Measurements from ENCODE around the gene CLIC4. TPM values are rescaled to one million over a fixed set of nuclear protein-coding genes. Genes with fewer than 3 reads are reported as not detected.
"Not testable (repeated sequence)": the region's sequence is repeated elsewhere in the genome, so short reads cannot be mapped to it uniquely, and the experiment has no call there.

Gene CLIC4
- polyA plus RNA-seq, 3 donors = 9.7 to 38.1 (median 24.6) TPM

GRCh38 chr1:24795236-24795635 is 50.0 kb downstream of the CLIC4 start:
- Histone ChIP-seq H3K4me1 (ENCODE audit: control insufficient read depth in 1 of 2, insufficient read depth in 2 of 2, low read length in 2 of 2) (peaks cover 3 to 13% of the 10 kb centered on the region in 2 donors), H3K36me3 (replicated peaks in 1 of 2; ENCODE audit: control insufficient read depth in 1 of 2, insufficient read depth in 2 of 2, low read length in 2 of 2) (peaks cover 3 to 11% of the 10 kb centered on the region in 2 donors), H3K27me3 (ENCODE audit: control insufficient read depth in 2 of 2, insufficient read depth in 2 of 2, low read length in 2 of 2) (no peaks in the 10 kb centered on the region), H4K20me1 (ENCODE audit: insufficient read depth, low read length) (peaks cover 23% of the 10 kb centered on the region), H3K9me3 (replicated peaks in 1 of 2; ENCODE audit: control insufficient read depth in 1 of 2, insufficient read depth in 1 of 2, low read length in 2 of 2) (no peaks in the 10 kb centered on the region), H3K27ac (ENCODE audit: low read depth in 1 of 2, low read length in 2 of 2) (no peak overlapping the region), H3K4me3 (replicated peaks in 1 of 3; ENCODE audit: low read depth in 2 of 3, low read length in 3 of 3) (no peak overlapping the region), H3K9ac (ENCODE audit: insufficient read depth, low read length, poor library complexity, severe bottlenecking) (no peak overlapping the region), H3K4me2 (replicated peaks; ENCODE audit: extremely low read depth, low read length, poor library complexity, severe bottlenecking) (no peak overlapping the region), H3K79me2 (ENCODE audit: insufficient read depth, low read length) (peaks cover 37% of the 10 kb centered on the region), H2AFZ (ENCODE audit: insufficient read depth, low read depth, low read length, poor library complexity, severe bottlenecking) (no peak overlapping the region)
- TF ChIP-seq CTCF (IDR thresholded peaks at IDR 0.05) = no peak
- H3K36me3 Mint-ChIP-seq = peaks cover 10 to 19% of the 10 kb centered on the region in 2 donors
- peaks cover 16% of the 10 kb centered on the region for H3K4me1 Mint-ChIP-seq
- intact Hi-C loops (cut with micrococcal nuclease) = no loop called here
- H3K27ac Mint-ChIP-seq = peak overlapping the region in 1 of 7 donors; percentile 11
- H3K4me3 Mint-ChIP-seq = no peak overlapping the region
- WGBS (ENCODE audit: insufficient coverage) = 100% methylated on average over 2 of the region's 5 CpGs
- H3K27me3 Mint-ChIP-seq (ENCODE audit: low read depth in 3 of 3) = no peaks in the 10 kb centered on the region
- H3K9me3 Mint-ChIP-seq = peaks cover 0 to 9% (median 4%) of the 10 kb centered on the region in 7 donors
- DNase-seq = no peak

GRCh38 chr1:24796524-24796923 is 51.3 kb downstream of the CLIC4 start:
- H3K4me1 ChIP-seq (ENCODE audit: control insufficient read depth in 1 of 2, insufficient read depth in 2 of 2, low read length in 2 of 2) = peaks cover 10 to 19% of the 10 kb centered on the region in 2 donors
- no peak for DNase-seq
- no peak overlapping the region for H2AFZ ChIP-seq (ENCODE audit: insufficient read depth, low read depth, low read length, poor library complexity, severe bottlenecking)
- Mint-ChIP-seq H3K36me3 (peaks cover 10 to 19% of the 10 kb centered on the region in 2 donors), H3K4me1 (peaks cover 22% of the 10 kb centered on the region), H3K9me3 (peaks cover 0 to 9% (median 4%) of the 10 kb centered on the region in 7 donors), H3K27me3 (ENCODE audit: low read depth in 3 of 3) (no peaks in the 10 kb centered on the region), H3K27ac (no peak overlapping the region), H3K4me3 (no peak overlapping the region)
- no peak overlapping the region for H3K4me2 ChIP-seq (replicated peaks; ENCODE audit: extremely low read depth, low read length, poor library complexity, severe bottlenecking)
- no peaks in the 10 kb centered on the region for H3K27me3 ChIP-seq (ENCODE audit: control insufficient read depth in 2 of 2, insufficient read depth in 2 of 2, low read length in 2 of 2)
- H3K9ac ChIP-seq (ENCODE audit: insufficient read depth, low read length, poor library complexity, severe bottlenecking) = no peak overlapping the region
- no peak overlapping the region for H3K27ac ChIP-seq (ENCODE audit: low read depth in 1 of 2, low read length in 2 of 2)
- H4K20me1 ChIP-seq (ENCODE audit: insufficient read depth, low read length) = peaks cover 23% of the 10 kb centered on the region
- WGBS (ENCODE audit: insufficient coverage) = no CpG with 5 or more reads among the region's 2 CpGs
- H3K4me3 ChIP-seq (replicated peaks in 1 of 3; ENCODE audit: low read depth in 2 of 3, low read length in 3 of 3) = no peak overlapping the region
- H3K36me3 ChIP-seq (replicated peaks in 1 of 2; ENCODE audit: control insufficient read depth in 1 of 2, insufficient read depth in 2 of 2, low read length in 2 of 2) = peaks cover 3 to 11% of the 10 kb centered on the region in 2 donors
- no peaks in the 10 kb centered on the region for H3K9me3 ChIP-seq (replicated peaks in 1 of 2; ENCODE audit: control insufficient read depth in 1 of 2, insufficient read depth in 1 of 2, low read length in 2 of 2)
- peaks cover 32% of the 10 kb centered on the region for H3K79me2 ChIP-seq (ENCODE audit: insufficient read depth, low read length)
- intact Hi-C loops (cut with micrococcal nuclease) = no loop called here
- no peak for TF ChIP-seq CTCF (IDR thresholded peaks at IDR 0.05)

- H3K4me2 ChIP-seq (replicated peaks; ENCODE audit: extremely low read depth, low read length, poor library complexity, severe bottlenecking); intact Hi-C loops (cut with micrococcal nuclease); H2AFZ ChIP-seq (ENCODE audit: insufficient read depth, low read depth, low read length, poor library complexity, severe bottlenecking); H3K9me3 Mint-ChIP-seq; H3K27me3 ChIP-seq (ENCODE audit: control insufficient read depth in 2 of 2, insufficient read depth in 2 of 2, low read length in 2 of 2); H3K4me3 ChIP-seq (replicated peaks in 1 of 3; ENCODE audit: low read depth in 2 of 3, low read length in 3 of 3); H3K9me3 ChIP-seq (replicated peaks in 1 of 2; ENCODE audit: control insufficient read depth in 1 of 2, insufficient read depth in 1 of 2, low read length in 2 of 2); H3K4me3 Mint-ChIP-seq; H3K9ac ChIP-seq (ENCODE audit: insufficient read depth, low read length, poor library complexity, severe bottlenecking); H3K27ac ChIP-seq (ENCODE audit: low read depth in 1 of 2, low read length in 2 of 2); H3K27me3 Mint-ChIP-seq (ENCODE audit: low read depth in 3 of 3); H4K20me1 ChIP-seq (ENCODE audit: insufficient read depth, low read length); DNase-seq: not testable (repeated sequence)
- peaks cover 22% of the 10 kb centered on the region for H3K79me2 ChIP-seq (ENCODE audit: insufficient read depth, low read length)
- H3K4me1 ChIP-seq (ENCODE audit: control insufficient read depth in 1 of 2, insufficient read depth in 2 of 2, low read length in 2 of 2) = peaks cover 7 to 15% of the 10 kb centered on the region in 2 donors
- WGBS (ENCODE audit: insufficient coverage) = 98% methylated on average over 14 of the region's 33 CpGs
- Mint-ChIP-seq H3K4me1 (peaks cover 17% of the 10 kb centered on the region), H3K27ac (peak overlapping the region in 2 of 7 donors; percentile 15 to 25), H3K36me3 (peaks cover 10 to 19% of the 10 kb centered on the region in 2 donors)
- H3K36me3 ChIP-seq (replicated peaks in 1 of 2; ENCODE audit: control insufficient read depth in 1 of 2, insufficient read depth in 2 of 2, low read length in 2 of 2) = peaks cover 3 to 11% of the 10 kb centered on the region in 2 donors
Measured at GRCh38 chr1:24799242-24799641, 54.0 kb downstream of the CLIC4 start.
